DND-41 (cell line): ENCODE results near the gene HOXD10.

Source experiments
- EZH2 ChIP-seq: IDR thresholded peaks from 3 replicates; pipeline ENCODE4 v1.6.1; 2012; ENCODE audit warnings: borderline replicate concordance, low read depth, mild to moderate bottlenecking, moderate library complexity, low read length, inconsistent platforms; ENCODE audit not compliant: severe bottlenecking
- TF ChIP-seq, protein P1 (sequence below): IDR thresholded peaks from 2 replicates; pipeline ENCODE4 v1.5.1; 2012; ENCODE audit warnings: borderline replicate concordance, low read length, moderate library complexity, mild to moderate bottlenecking; ENCODE audit not compliant: poor library complexity, severe bottlenecking; ENCODE audit errors: extremely low read depth

- TF ChIP-seq, protein P1, sequence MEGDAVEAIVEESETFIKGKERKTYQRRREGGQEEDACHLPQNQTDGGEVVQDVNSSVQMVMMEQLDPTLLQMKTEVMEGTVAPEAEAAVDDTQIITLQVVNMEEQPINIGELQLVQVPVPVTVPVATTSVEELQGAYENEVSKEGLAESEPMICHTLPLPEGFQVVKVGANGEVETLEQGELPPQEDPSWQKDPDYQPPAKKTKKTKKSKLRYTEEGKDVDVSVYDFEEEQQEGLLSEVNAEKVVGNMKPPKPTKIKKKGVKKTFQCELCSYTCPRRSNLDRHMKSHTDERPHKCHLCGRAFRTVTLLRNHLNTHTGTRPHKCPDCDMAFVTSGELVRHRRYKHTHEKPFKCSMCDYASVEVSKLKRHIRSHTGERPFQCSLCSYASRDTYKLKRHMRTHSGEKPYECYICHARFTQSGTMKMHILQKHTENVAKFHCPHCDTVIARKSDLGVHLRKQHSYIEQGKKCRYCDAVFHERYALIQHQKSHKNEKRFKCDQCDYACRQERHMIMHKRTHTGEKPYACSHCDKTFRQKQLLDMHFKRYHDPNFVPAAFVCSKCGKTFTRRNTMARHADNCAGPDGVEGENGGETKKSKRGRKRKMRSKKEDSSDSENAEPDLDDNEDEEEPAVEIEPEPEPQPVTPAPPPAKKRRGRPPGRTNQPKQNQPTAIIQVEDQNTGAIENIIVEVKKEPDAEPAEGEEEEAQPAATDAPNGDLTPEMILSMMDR = no peak
- TF ChIP-seq EZH2 = no peak
Observed at GRCh38 chr2:176109946-176110345, 6.6 kb upstream of the HOXD10 start.
